Measurements from ENCODE around the gene PROC.

- peak in 2 of 5 experiments; percentile 9 to 18 for TF ChIP-seq CTCF (IDR thresholded peaks at IDR 0.05)
- no peak for TF ChIP-seq POLR2A (IDR thresholded peaks at IDR 0.05)
- TF ChIP-seq POLR2AphosphoS5 (IDR thresholded peaks at IDR 0.05) = no peak
Measured at GRCh38 chr2:127423880-127424279, 5.7 kb downstream of the PROC start.
